Colonic mucosa (tissue), 4 donors: ENCODE results near the gene DBH. TPM values are rescaled to one million over a fixed set of nuclear protein-coding genes. Genes with fewer than 3 reads are reported as not detected.
A peak's percentile ranks its signal among the peaks of the same experiment; 100 is the strongest.

Source experiments
- DNase-seq: peaks from one replicate; pipeline ENCODE4 v3.0.0-alpha.2; 2020
- H3K27ac ChIP-seq: fragments of 200-600 bp; one replicate; pipeline ENCODE4 v1.8.0; 2021
- H3K27me3 ChIP-seq: fragments of 200-600 bp; one replicate; pipeline ENCODE4 v1.8.0; 2021
- H3K36me3 ChIP-seq: fragments of 200-600 bp; one replicate; pipeline ENCODE4 v1.8.0; 2021
- H3K4me1 ChIP-seq: fragments of 200-600 bp; one replicate; pipeline ENCODE4 v1.8.0; 2021; ENCODE audit warnings: mild to moderate bottlenecking
- H3K4me3 ChIP-seq: fragments of 200-600 bp; one replicate; pipeline ENCODE4 v1.8.0; 2021
- H3K9ac ChIP-seq, 2 donors: one replicate each; pipeline ENCODE4 v1.7.0; 2013; ENCODE audit warnings: control low read depth in 2 of 2, low read depth in 2 of 2, low read length in 2 of 2
- H3K9me3 ChIP-seq: fragments of 200-600 bp; one replicate; pipeline ENCODE4 v1.8.0; 2021
- intact Hi-C: fragments of 100-400 bp; cut with DNase I; formaldehyde crosslinking; loops from one replicate; pipeline ENCODE4 v1.14.1; 2022
- total RNA-seq, 2 donors: library from RNA; stranded (reverse); fragmentation: NEBNext Ultra II Directional in 1 of 2; extraction: Animal tissue kit (Norgen Biotek cat#: 25700) in 1 of 2; gene quantifications; one replicate each; pipeline ENCODE4 v1.2.1, GENCODE V29; 2021
- TF ChIP-seq, protein P1 (sequence below): fragments of 200-600 bp; IDR thresholded peaks from one replicate; pipeline ENCODE4 v1.8.0; 2022; ENCODE audit warnings: antibody characterized with exemption, mild to moderate bottlenecking
- donor health status: healthy.
- donor health status: DM: no; HTN: no; CAD: no.
- donor health status: DM: no; HTN: no; CAD: no.

The DBH gene
- total RNA-seq, 2 donors from 2014 or later, result not detected

DNA sequence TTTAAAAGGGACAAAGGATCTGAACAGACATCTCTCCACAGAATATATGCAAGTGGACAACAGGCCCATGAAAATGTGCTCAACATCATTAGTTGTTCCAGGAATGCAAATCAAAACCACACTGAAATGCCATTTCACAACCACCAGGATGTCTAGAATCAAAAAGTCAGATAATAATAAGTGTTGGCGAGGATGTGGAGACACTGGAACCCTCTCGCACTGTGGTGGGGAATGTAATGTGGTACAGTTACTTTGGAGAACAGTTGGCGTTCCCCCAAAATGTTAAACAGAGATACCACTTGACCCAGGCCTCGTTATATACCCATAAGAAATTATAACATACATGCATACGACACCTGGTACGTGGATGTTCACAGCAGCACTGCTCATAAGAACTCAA is 63.4 kb downstream of the DBH start:
- H3K9ac ChIP-seq, result no peak overlapping the region
- intact Hi-C loops, result no loop called here
- no peaks in the 10 kb centered on the region for H3K9me3 ChIP-seq
- no peak for DNase-seq
- peaks cover 9% of the 10 kb centered on the region for H3K27me3 ChIP-seq
- H3K27ac ChIP-seq, result no peak overlapping the region
- H3K4me1 ChIP-seq, result no peaks in the 10 kb centered on the region
- H3K36me3 ChIP-seq, result no peaks in the 10 kb centered on the region
- TF ChIP-seq, protein P1, sequence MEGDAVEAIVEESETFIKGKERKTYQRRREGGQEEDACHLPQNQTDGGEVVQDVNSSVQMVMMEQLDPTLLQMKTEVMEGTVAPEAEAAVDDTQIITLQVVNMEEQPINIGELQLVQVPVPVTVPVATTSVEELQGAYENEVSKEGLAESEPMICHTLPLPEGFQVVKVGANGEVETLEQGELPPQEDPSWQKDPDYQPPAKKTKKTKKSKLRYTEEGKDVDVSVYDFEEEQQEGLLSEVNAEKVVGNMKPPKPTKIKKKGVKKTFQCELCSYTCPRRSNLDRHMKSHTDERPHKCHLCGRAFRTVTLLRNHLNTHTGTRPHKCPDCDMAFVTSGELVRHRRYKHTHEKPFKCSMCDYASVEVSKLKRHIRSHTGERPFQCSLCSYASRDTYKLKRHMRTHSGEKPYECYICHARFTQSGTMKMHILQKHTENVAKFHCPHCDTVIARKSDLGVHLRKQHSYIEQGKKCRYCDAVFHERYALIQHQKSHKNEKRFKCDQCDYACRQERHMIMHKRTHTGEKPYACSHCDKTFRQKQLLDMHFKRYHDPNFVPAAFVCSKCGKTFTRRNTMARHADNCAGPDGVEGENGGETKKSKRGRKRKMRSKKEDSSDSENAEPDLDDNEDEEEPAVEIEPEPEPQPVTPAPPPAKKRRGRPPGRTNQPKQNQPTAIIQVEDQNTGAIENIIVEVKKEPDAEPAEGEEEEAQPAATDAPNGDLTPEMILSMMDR, result no peak
- H3K4me3 ChIP-seq, result no peak overlapping the region

DNA sequence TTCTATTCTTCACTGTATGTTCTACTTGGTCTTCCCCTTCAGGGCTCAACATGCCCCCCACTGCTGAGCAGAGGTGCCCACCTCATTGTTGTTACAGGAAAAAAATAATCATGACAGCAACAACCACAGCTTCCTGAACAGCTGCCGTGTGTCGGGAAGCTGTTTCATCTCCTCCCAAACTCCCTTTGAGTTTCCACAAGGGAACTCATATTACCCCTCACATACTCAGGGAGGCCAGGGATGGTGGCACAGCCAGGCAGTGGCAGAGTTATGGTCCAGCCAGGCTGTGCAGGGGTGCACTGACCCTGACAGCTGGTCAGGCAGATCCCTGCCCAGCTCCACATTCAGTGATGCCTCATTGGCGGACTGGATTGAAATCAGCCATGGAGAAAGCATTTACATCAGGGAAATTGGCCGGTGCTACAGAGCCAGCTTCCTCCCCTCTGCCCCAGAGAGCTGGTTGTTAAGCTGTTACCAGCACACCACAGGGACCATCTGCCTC is 64.7 kb downstream of the DBH start:
- no peaks in the 10 kb centered on the region for H3K4me1 ChIP-seq
- no peak overlapping the region for H3K4me3 ChIP-seq
- no peak for DNase-seq
- no peak overlapping the region for H3K9ac ChIP-seq
- H3K27me3 ChIP-seq, result peaks cover 9% of the 10 kb centered on the region
- H3K9me3 ChIP-seq, result no peaks in the 10 kb centered on the region
- no peak overlapping the region for H3K27ac ChIP-seq
- TF ChIP-seq, protein P1, result no peak
- H3K36me3 ChIP-seq, result no peaks in the 10 kb centered on the region
- intact Hi-C loops, result no loop called here

DNA sequence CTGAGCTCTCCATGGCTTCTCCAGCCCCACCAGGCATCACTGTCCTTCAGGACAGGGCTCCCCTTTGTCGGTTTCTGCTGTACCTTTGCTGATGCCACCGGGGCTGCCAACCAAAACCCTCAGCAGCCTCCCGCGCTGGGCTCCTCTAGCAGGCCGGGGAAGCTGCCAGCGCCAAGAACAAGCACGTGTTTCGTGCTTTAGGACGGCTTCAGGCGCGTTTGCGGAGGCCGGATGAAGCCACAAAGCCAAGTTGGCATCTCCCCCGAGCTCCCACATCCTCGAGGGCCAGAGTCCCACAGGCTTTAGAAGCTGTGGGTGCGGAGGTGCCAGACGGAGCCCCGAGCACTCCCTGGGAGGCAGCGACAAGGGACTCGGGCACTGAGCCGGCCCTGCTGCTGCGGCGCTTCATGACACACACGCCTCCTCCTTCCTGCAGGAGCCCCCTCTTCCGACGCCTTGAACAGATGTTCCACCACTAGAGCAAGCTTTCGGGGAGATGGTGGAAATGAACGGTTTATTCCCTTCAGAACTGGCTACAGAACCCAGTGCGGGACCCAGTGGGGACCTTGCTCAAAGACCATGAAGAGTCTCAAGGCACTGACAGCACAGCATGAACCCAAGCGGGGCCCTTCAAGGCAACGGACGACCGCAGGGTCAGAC is 65.3 kb downstream of the DBH start:
- Histone ChIP-seq H3K27ac (no peak overlapping the region), H3K27me3 (peaks cover 9% of the 10 kb centered on the region), H3K36me3 (no peaks in the 10 kb centered on the region), H3K4me1 (no peaks in the 10 kb centered on the region), H3K9ac (peak overlapping the region in 1 of 2 donors; percentile 35), H3K4me3 (no peak overlapping the region), H3K9me3 (no peaks in the 10 kb centered on the region)
- TF ChIP-seq, protein P1, result no peak
- intact Hi-C loops, result no loop called here
- no peak for DNase-seq

DNA sequence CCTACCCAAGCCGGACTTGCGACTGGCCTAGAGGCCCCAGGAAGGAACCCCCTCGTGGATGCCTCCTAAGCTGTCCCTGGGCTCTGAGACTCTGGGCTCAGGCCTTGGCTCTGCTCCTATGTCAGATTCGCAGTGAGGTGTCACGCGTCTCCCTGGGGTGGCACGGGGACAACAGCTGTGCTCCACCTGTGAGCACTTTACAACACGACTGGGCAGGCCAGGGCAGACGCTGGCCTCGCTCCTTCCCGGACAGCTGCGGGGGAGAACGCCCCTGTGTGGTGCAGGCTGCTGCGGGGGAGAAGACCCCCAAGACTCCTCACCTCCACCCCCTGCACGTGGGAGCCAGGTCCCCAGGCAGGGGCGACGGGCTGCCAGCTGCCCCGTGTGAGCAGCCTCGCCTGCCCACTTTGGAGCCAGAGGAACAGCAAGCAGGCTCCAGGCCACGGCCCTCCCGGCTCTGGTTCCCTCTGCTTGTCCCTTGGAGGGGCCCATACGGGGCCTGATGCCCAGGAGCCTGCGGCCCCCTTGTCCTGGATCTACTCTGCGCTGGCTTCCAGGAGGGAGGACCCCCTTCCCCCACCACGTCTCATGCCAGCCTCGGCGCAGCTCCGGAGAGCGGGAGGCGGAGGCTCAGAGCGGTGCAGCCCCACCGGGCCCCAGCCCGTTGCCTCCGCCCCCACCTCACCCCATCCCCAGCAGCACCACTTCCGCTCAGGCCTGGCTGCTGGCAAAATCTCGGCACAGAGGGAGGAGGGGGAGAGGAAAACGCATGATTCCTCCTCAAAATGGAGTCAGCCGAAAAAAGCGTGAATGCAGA is 66.0 kb downstream of the DBH start:
- H3K27ac ChIP-seq, result peak overlapping the region; percentile 27
- TF ChIP-seq, protein P1, result no peak
- intact Hi-C loops, result no loop called here
- H3K36me3 ChIP-seq, result no peaks in the 10 kb centered on the region
- no peak for DNase-seq
- H3K4me1 ChIP-seq, result no peaks in the 10 kb centered on the region
- H3K27me3 ChIP-seq, result peaks cover 9% of the 10 kb centered on the region
- peak overlapping the region in 1 of 2 donors; percentile 56 for H3K9ac ChIP-seq
- H3K4me3 ChIP-seq, result no peak overlapping the region
- no peaks in the 10 kb centered on the region for H3K9me3 ChIP-seq

DNA sequence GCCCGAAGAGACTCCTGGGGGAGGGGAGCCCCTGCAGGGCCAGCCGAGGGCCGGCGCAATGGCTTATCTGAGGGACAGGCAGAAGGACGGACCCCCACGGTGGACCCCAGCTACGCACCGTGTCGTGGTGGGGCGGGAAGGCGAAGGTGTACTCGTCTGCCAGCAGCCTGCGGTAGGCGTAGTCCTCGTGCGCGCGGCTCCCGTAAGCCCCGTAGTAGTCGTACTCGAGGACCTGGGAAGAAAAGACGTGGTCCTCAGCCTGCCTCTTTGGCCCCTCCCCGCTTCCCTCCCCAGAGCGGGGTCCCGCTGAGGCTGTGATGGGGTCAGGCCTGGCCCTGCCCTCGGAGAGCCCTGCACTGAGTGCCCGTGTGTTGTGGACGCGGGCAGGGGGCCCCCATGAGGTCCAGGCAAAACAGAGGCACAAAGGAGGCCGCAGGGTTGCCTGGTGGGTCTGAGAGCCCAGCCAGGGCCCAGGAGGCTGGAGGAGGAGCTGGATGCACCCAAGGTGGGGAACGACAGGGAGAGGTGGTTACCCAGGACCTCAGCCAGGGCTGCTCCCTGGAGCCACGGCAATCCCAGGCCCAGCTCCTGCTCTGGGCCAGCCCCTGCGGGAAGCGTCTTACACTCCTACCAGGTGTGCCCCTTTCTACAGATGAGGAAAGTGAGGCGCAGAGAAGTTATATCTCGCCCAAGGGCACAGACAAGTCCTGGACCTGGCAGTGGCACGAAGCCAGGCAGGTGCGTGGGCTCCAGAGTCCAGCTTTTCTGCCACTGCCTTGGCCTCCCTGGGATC is 66.8 kb downstream of the DBH start:
- DNase-seq, result no peak
- TF ChIP-seq, protein P1, result no peak
- no peaks in the 10 kb centered on the region for H3K9me3 ChIP-seq
- H3K4me1 ChIP-seq, result no peaks in the 10 kb centered on the region
- intact Hi-C loops, result no loop called here
- H3K36me3 ChIP-seq, result no peaks in the 10 kb centered on the region
- H3K9ac ChIP-seq, result peak overlapping the region in 1 of 2 donors; percentile 56
- H3K27ac ChIP-seq, result no peak overlapping the region
- H3K27me3 ChIP-seq, result peaks cover 9% of the 10 kb centered on the region
- H3K4me3 ChIP-seq, result no peak overlapping the region
